Peyer's patch (tissue), 4 donors: ENCODE measurements around the gene PYURF.

Experiments used
- CTCF ChIP-seq, 6 experiments: fragments of 450-650 bp in 4 of 6; fragments of 200-600 bp in 2 of 6; sonication (generic) in 1 of 6; IDR thresholded peaks; one replicate each; pipeline ENCODE4 v1.5.1; 2017 to 2019; ENCODE audit warnings: antibody characterized with exemption in 6 of 6, mild to moderate bottlenecking in 3 of 6, moderate library complexity in 1 of 6
- POLR2A ChIP-seq, 2 donors: fragments of 450-650 bp; IDR thresholded peaks; one replicate each; pipeline ENCODE4 v1.5.1; 2017; ENCODE audit warnings: antibody characterized with exemption in 2 of 2, mild to moderate bottlenecking in 2 of 2, moderate library complexity in 2 of 2

DNA sequence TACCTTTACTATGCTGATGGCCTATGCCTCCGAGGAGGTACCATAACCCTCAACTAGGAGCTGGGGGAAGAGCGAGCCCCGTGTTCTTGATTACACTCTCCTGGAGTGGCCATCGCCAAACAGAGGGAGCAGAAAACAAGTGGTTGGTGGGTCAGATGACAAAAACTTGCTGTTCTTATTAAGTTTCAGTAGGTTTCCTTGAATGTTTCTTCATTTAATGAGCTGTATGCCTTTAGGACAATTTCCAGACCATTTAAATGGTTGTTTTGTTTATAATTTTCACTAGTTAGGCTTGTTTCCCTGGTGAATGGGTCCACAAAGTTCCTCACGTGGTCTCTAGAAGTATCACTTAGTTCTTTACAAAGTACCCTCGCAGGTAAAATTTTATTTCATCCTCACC, 4.7 kb downstream of the PYURF start:
- TF ChIP-seq POLR2A (IDR thresholded peaks at IDR 0.05) (no peak), CTCF (IDR thresholded peaks at IDR 0.05) (no peak)
